ENCODE results near the gene NUTM1.

Gene NUTM1

DNA sequence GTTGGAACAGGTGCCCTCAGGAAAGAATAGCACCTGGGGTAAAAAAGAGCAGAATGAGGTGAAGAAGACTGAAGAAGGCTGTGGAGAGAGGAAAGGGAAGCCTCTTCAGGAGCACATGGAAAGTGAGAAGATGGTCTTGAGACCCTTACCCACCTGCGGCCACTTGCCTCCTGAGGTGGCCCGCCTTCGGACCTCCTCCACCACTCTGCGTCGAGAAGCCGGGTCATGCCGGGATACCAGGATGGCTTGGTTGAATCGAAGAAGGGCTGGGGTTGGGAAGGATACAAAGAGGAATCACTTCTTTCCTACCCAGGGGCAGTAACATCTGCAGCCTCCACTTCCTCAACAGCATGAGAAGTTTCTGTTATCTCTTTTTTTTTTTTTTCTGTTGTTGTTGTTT is 20.9 kb downstream of the NUTM1 start:
- Histone ChIP-seq H3K4me1 (ENCODE audit: control insufficient read depth, insufficient read depth, low read length) (peaks cover 15% of the 10 kb centered on the region), H3K36me3 (ENCODE audit: control insufficient read depth, insufficient read depth, low read length) (peaks cover 6% of the 10 kb centered on the region), H3K9me3 (ENCODE audit: control insufficient read depth, low read length) (no peaks in the 10 kb centered on the region), H3K27ac (ENCODE audit: insufficient read depth, low read depth, low read length, poor library complexity, severe bottlenecking) (no peak overlapping the region), H3K4me3 (ENCODE audit: insufficient read depth, low read depth, low read length) (no peak overlapping the region), H3K27me3 (ENCODE audit: control insufficient read depth, insufficient read depth, low read length, poor library complexity, severe bottlenecking) (no peaks in the 10 kb centered on the region)
- WGBS, 2 experiments, result 97 to 99% methylated on average over 8 of the region's 8 CpGs

DNA sequence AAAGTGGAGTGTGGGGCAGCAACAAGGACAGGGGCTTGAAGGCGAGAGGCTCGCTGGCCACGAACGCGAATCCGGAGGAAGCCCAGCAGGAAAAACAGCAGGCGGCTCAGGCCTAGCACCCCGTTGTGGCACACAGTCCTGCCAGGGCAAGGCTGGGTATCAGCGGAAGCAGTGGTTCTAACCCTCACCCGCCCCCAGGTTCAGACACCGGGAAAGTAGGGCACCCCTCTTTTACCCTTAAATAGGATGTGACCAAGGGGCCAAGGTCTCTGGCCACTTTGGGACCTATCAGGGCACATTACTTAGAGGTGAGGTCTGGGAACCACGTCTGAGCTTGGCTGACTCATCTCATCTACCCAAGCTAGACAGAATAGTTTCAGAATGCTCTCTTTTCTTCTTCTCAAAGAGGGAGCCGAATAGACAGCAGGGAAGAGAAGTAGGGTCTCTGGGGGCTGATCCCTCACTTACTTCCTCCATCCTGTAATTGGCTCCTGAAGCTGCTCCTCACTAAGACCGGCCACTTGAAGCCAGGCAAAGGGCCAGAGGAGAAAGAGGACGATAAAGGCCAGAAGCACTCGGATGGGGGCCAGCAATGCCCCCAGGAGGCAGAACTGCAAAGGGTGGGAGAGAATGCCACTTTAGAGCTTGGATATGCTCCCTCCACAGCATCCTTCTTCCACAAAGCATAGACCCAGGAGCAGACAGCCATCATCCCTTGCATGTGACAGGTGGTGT is 22.1 kb downstream of the NUTM1 start:
- H3K4me3 ChIP-seq (ENCODE audit: insufficient read depth, low read depth, low read length), result peak overlapping the region; percentile 90
- H3K27ac ChIP-seq (ENCODE audit: insufficient read depth, low read depth, low read length, poor library complexity, severe bottlenecking), result no peak overlapping the region
- peaks cover 15% of the 10 kb centered on the region for H3K4me1 ChIP-seq (ENCODE audit: control insufficient read depth, insufficient read depth, low read length)
- H3K36me3 ChIP-seq (ENCODE audit: control insufficient read depth, insufficient read depth, low read length), result no peaks in the 10 kb centered on the region
- 84 to 85% methylated on average over 16 of the region's 16 CpGs for WGBS, 2 experiments
- H3K27me3 ChIP-seq (ENCODE audit: control insufficient read depth, insufficient read depth, low read length, poor library complexity, severe bottlenecking), result no peaks in the 10 kb centered on the region
- no peaks in the 10 kb centered on the region for H3K9me3 ChIP-seq (ENCODE audit: control insufficient read depth, low read length)

DNA sequence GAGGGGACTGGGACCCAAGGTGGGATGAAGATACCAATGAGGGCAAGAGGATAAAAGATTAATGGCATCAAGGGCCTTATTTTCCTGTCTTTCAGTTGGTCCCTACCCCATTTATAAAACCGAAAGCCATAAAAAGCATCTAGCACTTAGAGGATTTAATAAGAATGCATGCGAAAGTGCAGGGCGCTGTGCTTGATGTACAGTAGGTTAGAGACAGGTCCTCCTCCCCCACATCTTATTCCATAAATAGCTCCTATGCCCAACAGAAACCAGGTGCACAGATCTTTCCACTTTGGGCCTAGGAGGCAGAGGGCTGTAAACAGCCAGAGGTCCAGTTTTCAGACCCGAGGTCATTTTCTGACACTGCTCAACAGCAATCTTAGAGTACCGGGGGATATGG is 22.7 kb downstream of the NUTM1 start:
- WGBS, 2 experiments, result 59 to 62% methylated on average over 5 of the region's 5 CpGs
- Histone ChIP-seq H3K36me3 (ENCODE audit: control insufficient read depth, insufficient read depth, low read length) (no peaks in the 10 kb centered on the region), H3K4me3 (ENCODE audit: insufficient read depth, low read depth, low read length) (peak overlapping the region; percentile 90), H3K9me3 (ENCODE audit: control insufficient read depth, low read length) (no peaks in the 10 kb centered on the region), H3K27ac (ENCODE audit: insufficient read depth, low read depth, low read length, poor library complexity, severe bottlenecking) (no peak overlapping the region), H3K4me1 (ENCODE audit: control insufficient read depth, insufficient read depth, low read length) (peaks cover 15% of the 10 kb centered on the region), H3K27me3 (ENCODE audit: control insufficient read depth, insufficient read depth, low read length, poor library complexity, severe bottlenecking) (no peaks in the 10 kb centered on the region)

DNA sequence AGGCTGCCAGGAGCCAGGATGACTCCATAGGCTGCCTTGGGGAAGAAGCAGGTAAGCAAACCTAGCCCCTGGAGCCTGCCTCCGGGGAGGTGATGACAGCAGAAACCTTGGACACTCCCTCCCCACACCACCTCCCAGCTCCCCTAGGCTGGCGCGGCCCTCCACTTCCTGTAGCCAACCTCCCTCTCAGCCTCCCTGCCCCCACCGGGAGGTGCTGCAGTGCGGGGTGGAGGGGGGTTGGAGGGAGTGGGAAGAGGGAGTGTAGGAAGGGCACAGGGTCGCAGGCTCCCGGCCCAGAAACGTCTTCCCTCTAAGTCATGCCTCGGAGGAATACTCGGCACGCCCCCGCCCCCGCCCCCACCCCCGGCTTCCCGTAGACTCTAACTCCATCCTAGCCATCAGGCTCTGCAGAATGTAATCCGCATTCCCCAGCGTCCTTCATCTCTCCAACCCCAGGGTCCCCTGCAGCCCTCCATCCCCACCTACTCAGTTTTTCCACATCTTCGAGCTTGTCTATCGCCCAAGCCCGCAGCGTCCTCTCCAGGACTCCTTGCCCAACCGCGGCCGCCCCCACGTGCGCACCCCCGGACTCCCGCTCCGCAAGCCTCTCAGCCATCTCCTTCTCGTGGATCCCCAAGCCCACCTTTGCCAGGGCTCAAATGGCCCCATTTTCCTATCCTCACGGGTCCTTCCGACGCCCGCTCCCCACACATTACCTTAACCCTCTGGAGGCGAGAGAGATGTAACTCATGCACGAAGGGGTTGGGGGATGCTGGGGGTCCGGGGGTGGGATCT is 23.4 kb downstream of the NUTM1 start:
- WGBS, 2 experiments, result 0% methylated on average over 33 to 37 of the region's 37 CpGs
- Histone ChIP-seq H3K4me3 (ENCODE audit: insufficient read depth, low read depth, low read length) (peak overlapping the region; percentile 90), H3K36me3 (ENCODE audit: control insufficient read depth, insufficient read depth, low read length) (no peaks in the 10 kb centered on the region), H3K27me3 (ENCODE audit: control insufficient read depth, insufficient read depth, low read length, poor library complexity, severe bottlenecking) (no peaks in the 10 kb centered on the region), H3K4me1 (ENCODE audit: control insufficient read depth, insufficient read depth, low read length) (peaks cover 15% of the 10 kb centered on the region), H3K27ac (ENCODE audit: insufficient read depth, low read depth, low read length, poor library complexity, severe bottlenecking) (peak overlapping the region; percentile 31), H3K9me3 (ENCODE audit: control insufficient read depth, low read length) (no peaks in the 10 kb centered on the region)

DNA sequence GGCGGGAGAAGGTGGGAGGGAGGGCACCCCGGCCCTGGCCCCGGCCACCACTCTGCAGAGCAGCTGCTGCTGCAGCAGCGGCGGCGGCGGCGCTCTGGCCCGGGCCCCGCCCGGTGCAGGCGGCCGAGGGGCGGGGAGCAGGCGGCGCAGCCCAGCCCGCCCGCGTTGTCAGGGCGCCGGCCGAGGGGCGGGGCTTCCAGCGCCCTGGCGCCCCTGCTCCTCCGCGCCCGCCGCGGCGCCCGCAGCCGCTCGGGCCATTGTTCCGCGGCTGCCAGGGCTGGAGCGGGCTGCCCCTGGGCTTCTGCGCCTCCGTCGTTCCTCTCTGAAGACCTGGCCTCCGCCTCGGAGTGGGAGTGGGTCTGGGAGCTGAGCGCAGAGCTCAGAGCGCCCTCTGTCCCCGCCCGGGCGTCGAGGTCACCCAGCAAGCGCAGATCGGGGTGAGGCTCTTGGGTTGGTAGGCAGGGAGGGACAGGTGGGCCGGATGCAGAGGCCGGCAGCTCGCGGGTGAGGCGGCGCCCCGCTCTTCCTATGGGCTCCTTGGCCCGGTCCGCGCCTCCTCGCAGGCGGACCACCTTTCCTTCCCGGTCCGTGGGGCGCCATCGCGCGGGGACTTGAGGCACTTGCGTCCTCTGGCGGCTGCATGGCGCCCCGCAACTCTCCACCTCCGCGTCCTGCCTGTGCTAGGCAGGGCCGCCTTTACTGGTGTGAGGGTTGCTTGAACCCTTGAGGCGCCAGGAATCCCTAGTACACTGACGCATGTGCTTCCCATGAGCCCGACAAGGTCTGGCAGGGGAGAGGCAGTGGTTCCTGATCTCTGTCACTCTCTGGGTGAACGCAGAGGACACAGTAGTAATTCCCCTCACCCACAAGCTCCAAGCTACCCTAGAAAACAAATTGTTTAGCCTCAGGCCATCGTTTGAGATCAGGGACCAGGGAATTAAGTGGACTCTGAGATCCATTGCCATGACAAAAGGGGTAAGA is 24.3 kb downstream of the NUTM1 start, which contains the start of gene LPCAT4:
TSS of gene LPCAT4 (minus strand) at position 96 of the 981 bp plus-strand sequence. CDS start 96 bp downstream, outside the sequence.
- H3K27ac ChIP-seq (ENCODE audit: insufficient read depth, low read depth, low read length, poor library complexity, severe bottlenecking), result peak within 1 kb of the TSS; percentile 97
- 0% methylated on average over 80 of the region's 80 CpGs for WGBS, 2 experiments
- no peaks in the 10 kb centered on the region for H3K27me3 ChIP-seq (ENCODE audit: control insufficient read depth, insufficient read depth, low read length, poor library complexity, severe bottlenecking)
- H3K4me3 ChIP-seq (ENCODE audit: insufficient read depth, low read depth, low read length), result peak within 1 kb of the TSS; percentile 90
- H3K9me3 ChIP-seq (ENCODE audit: control insufficient read depth, low read length), result no peaks in the 10 kb centered on the region
- peaks cover 15% of the 10 kb centered on the region for H3K4me1 ChIP-seq (ENCODE audit: control insufficient read depth, insufficient read depth, low read length)
- no peaks in the 10 kb centered on the region for H3K36me3 ChIP-seq (ENCODE audit: control insufficient read depth, insufficient read depth, low read length)

DNA sequence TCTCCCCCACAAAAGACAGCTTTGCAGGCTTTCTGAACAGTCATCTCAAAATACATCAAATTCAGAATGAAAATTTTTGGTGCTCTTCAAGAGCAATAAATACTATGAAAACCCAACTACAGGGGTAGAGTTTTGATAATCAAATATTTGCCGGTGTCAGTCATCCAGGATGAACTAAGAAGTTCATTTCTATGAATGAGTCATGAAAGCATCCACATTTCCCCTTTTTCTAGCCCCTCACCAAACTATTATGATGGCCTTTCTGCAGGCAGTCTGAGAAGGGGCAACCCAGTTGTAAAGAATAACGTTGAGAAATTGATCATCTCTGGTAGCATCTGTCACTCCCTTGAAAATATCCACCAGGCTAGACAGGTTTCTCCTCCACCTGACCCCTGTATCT is 27.0 kb downstream of the NUTM1 start:
- Histone ChIP-seq H3K4me1 (ENCODE audit: control insufficient read depth, insufficient read depth, low read length) (peaks cover 15% of the 10 kb centered on the region), H3K27me3 (ENCODE audit: control insufficient read depth, insufficient read depth, low read length, poor library complexity, severe bottlenecking) (no peaks in the 10 kb centered on the region), H3K36me3 (ENCODE audit: control insufficient read depth, insufficient read depth, low read length) (no peaks in the 10 kb centered on the region), H3K9me3 (ENCODE audit: control insufficient read depth, low read length) (no peaks in the 10 kb centered on the region), H3K27ac (ENCODE audit: insufficient read depth, low read depth, low read length, poor library complexity, severe bottlenecking) (no peak overlapping the region), H3K4me3 (ENCODE audit: insufficient read depth, low read depth, low read length) (no peak overlapping the region)
- 86 to 89% methylated on average over 2 of the region's 2 CpGs for WGBS, 2 experiments

DNA sequence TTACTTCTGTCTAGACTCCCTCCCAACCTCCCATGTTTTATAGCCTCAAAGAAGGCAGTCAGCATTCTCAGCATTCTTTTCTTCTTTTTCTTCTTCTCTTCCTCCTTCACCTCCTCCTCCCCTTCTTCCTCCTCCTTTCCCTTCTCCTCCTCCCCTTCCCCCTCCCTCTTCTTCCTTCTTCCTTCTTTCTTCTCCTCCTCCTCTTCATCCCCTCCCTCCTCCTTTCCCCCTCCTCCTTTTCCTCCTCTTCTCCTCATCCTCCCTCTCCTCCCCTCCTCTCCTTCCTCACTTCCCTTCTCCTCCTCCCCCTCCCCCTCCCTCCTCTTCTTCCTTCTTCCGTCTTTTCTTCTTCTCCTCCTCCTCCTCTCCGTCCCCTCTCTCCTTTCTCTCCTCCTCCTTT is 27.5 kb downstream of the NUTM1 start:
- Histone ChIP-seq H3K9me3 (ENCODE audit: control insufficient read depth, low read length) (no peaks in the 10 kb centered on the region), H3K27me3 (ENCODE audit: control insufficient read depth, insufficient read depth, low read length, poor library complexity, severe bottlenecking) (no peaks in the 10 kb centered on the region)
- WGBS, 2 experiments, result 42 to 44% methylated on average over 2 of the region's 2 CpGs

DNA sequence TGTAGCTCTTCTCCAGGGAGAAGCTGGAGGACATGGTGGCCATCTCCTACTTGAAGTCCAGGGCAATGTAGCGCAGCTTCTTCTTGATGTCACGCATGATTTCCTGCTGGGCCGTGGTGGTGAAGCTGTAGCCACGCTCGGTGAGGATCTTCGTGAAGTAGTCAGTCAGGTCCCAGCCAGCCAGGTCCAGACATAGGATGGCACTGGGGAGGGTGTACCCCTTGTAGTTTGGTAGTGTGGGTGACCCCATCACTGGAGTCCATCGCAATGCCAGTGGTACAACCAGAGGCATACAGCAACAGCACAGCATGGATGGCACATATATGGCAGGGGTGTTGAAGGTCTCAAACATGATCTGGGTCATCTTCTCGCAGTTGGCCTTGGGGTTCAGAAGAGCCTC is 30.8 kb downstream of the NUTM1 start:
- WGBS, 2 experiments, result 96 to 97% methylated on average over 8 of the region's 8 CpGs
- Histone ChIP-seq H3K27me3 (ENCODE audit: control insufficient read depth, insufficient read depth, low read length, poor library complexity, severe bottlenecking) (no peaks in the 10 kb centered on the region), H3K9me3 (ENCODE audit: control insufficient read depth, low read length) (no peaks in the 10 kb centered on the region), H3K4me1 (ENCODE audit: control insufficient read depth, insufficient read depth, low read length) (no peaks in the 10 kb centered on the region), H3K4me3 (ENCODE audit: insufficient read depth, low read depth, low read length) (no peak overlapping the region), H3K36me3 (ENCODE audit: control insufficient read depth, insufficient read depth, low read length) (no peaks in the 10 kb centered on the region), H3K27ac (ENCODE audit: insufficient read depth, low read depth, low read length, poor library complexity, severe bottlenecking) (no peak overlapping the region)

More for the DNA sequence above, 27.5 kb downstream of the NUTM1 start:
- Histone ChIP-seq H3K27ac (ENCODE audit: insufficient read depth, low read depth, low read length, poor library complexity, severe bottlenecking) (no peak overlapping the region), H3K4me3 (ENCODE audit: insufficient read depth, low read depth, low read length) (no peak overlapping the region), H3K4me1 (ENCODE audit: control insufficient read depth, insufficient read depth, low read length) (peaks cover 10% of the 10 kb centered on the region), H3K36me3 (ENCODE audit: control insufficient read depth, insufficient read depth, low read length) (no peaks in the 10 kb centered on the region)

DNA sequence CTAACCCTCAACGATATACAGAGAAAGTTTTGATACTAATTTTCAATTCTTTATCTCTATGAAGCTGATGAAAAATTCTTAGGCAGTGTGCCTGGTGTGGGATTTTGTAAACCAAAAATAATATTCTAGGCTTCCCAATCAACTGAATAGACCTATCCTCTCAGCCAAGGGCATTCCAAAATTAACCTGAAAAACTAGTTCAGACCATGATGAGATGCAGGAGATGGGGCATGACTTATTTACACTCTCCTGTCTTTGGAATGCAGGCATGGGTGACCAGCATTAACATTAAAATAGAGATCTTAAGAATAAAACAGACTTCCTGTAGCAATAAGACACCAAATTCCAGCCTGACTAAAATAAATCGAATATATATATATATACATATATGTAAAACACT is 31.7 kb downstream of the NUTM1 start:
- no peak overlapping the region for H3K4me3 ChIP-seq (ENCODE audit: insufficient read depth, low read depth, low read length)
- no peaks in the 10 kb centered on the region for H3K27me3 ChIP-seq (ENCODE audit: control insufficient read depth, insufficient read depth, low read length, poor library complexity, severe bottlenecking)
- no peaks in the 10 kb centered on the region for H3K9me3 ChIP-seq (ENCODE audit: control insufficient read depth, low read length)
- no peak overlapping the region for H3K27ac ChIP-seq (ENCODE audit: insufficient read depth, low read depth, low read length, poor library complexity, severe bottlenecking)
- no peaks in the 10 kb centered on the region for H3K36me3 ChIP-seq (ENCODE audit: control insufficient read depth, insufficient read depth, low read length)
- H3K4me1 ChIP-seq (ENCODE audit: control insufficient read depth, insufficient read depth, low read length), result no peaks in the 10 kb centered on the region
- no CpG with 5 or more reads among the region's 2 CpGs for WGBS, 2 experiments

Data from ectodermal cell (in vitro differentiated cells).